Uterus (tissue), 2 donors: ENCODE data around the gene CEP83.

Experiments
- POLR2A ChIP-seq, 2 donors: fragments of 450-650 bp; IDR thresholded peaks; one replicate each; pipeline ENCODE4 v1.6.1; 2016; ENCODE audit warnings: antibody characterized with exemption in 2 of 2, mild to moderate bottlenecking in 1 of 2, moderate library complexity in 1 of 2
- TF ChIP-seq, protein P1 (sequence below), 4 experiments: fragments of 200-600 bp in 2 of 4; fragments of 450-650 bp in 2 of 4; sonication (generic) in 2 of 4; IDR thresholded peaks; one replicate each; pipeline ENCODE4 v1.5.1; 2016 to 2019; ENCODE audit warnings: antibody characterized with exemption in 4 of 4, mild to moderate bottlenecking in 2 of 4, moderate library complexity in 1 of 4

DNA sequence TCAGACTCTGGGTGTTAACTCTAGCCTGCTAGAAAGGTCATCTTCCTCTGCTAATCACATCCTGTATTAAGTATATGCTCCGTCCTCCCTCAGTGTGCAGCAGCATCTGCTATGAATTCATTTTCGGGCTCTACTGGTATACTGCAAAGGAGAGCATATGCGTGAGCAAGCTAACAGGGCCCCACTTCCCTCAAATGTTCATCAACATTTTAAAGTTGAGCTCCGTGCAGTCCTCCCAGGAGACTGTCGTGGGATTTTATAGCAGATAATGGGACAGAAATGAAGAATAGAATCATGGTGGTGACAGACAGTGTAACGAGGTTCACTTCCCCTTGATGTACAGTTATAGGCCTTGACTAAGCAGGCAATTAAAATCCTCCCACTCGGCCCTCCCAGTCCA is 179.6 kb downstream of the CEP83 start:
- TF ChIP-seq, protein P1, sequence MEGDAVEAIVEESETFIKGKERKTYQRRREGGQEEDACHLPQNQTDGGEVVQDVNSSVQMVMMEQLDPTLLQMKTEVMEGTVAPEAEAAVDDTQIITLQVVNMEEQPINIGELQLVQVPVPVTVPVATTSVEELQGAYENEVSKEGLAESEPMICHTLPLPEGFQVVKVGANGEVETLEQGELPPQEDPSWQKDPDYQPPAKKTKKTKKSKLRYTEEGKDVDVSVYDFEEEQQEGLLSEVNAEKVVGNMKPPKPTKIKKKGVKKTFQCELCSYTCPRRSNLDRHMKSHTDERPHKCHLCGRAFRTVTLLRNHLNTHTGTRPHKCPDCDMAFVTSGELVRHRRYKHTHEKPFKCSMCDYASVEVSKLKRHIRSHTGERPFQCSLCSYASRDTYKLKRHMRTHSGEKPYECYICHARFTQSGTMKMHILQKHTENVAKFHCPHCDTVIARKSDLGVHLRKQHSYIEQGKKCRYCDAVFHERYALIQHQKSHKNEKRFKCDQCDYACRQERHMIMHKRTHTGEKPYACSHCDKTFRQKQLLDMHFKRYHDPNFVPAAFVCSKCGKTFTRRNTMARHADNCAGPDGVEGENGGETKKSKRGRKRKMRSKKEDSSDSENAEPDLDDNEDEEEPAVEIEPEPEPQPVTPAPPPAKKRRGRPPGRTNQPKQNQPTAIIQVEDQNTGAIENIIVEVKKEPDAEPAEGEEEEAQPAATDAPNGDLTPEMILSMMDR (IDR thresholded peaks at IDR 0.05), result no peak
- TF ChIP-seq POLR2A (IDR thresholded peaks at IDR 0.05), result no peak
